Heart right ventricle (tissue), 16 donors: ENCODE measurements around the gene ACSS3. TPM values are rescaled to one million over a fixed set of nuclear protein-coding genes. Genes with fewer than 3 reads are reported as not detected.
"Not testable (repeated sequence)": the region's sequence is repeated elsewhere in the genome, so short reads cannot be mapped to it uniquely, and the experiment has no call there.

ENCODE experiments used
- ATAC-seq, 8 donors: fragments of 200-7000 bp; cut with Tn5 transposase; one replicate each; pipeline ENCODE4 v1.9.1; 2020; ENCODE audit warnings: mild to moderate bottlenecking in 8 of 8, moderate library complexity in 8 of 8, moderate number of reproducible peaks in 1 of 8
- DNase-seq, 2 donors: peaks; one replicate each; pipeline ENCODE4 v3.0.0-alpha.2; 2020
- H3K27ac ChIP-seq, 10 donors: fragments of 200-600 bp; sonication (generic) in 2 of 10; one replicate each; pipeline versions ENCODE4 v1.5.0 to v1.8.0; 2020 to 2022; ENCODE audit warnings: mild to moderate bottlenecking in 3 of 10
- H3K27me3 ChIP-seq, 7 donors: fragments of 200-600 bp; one replicate each; pipeline ENCODE4 v1.8.0; 2021 to 2022; ENCODE audit warnings: mild to moderate bottlenecking in 2 of 7
- H3K36me3 ChIP-seq, 9 donors: fragments of 200-600 bp; sonication (generic) in 1 of 9; one replicate each; pipeline versions ENCODE4 v1.5.0 to v1.8.0; 2020 to 2022; ENCODE audit warnings: mild to moderate bottlenecking in 2 of 9
- H3K4me1 ChIP-seq, 9 donors: fragments of 200-600 bp; sonication (generic) in 1 of 9; one replicate each; pipeline versions ENCODE4 v1.5.0 to v1.8.0; 2020 to 2022; ENCODE audit warnings: mild to moderate bottlenecking in 4 of 9
- H3K4me3 ChIP-seq, 10 donors: fragments of 200-600 bp; sonication (generic) in 2 of 10; one replicate each; pipeline versions ENCODE4 v1.5.0 to v1.8.0; 2020 to 2022; ENCODE audit warnings: mild to moderate bottlenecking in 7 of 10, moderate library complexity in 2 of 10
- H3K9me3 ChIP-seq, 11 donors: fragments of 200-600 bp in 10 of 11; sonication (generic) in 2 of 11; one replicate each; pipeline versions ENCODE4 v1.5.0 to v1.8.0; 2013 to 2022; ENCODE audit warnings: mild to moderate bottlenecking in 2 of 11, control low read depth in 1 of 11, moderate library complexity in 1 of 11
- WGBS, 2 donors: extraction: QIAGEN DNeasy Blood & Tissue Kit; methylation state at CpG; one replicate each; pipeline ENCODE4 v1.1.7; 2013; ENCODE audit warnings: inconsistent platforms in 1 of 2; 5-methylcytosine and 5-hydroxymethylcytosine counted together
- intact Hi-C, 10 donors: fragments of 100-400 bp; cut with DNase I; formaldehyde crosslinking; loops; one replicate each; pipeline versions ENCODE4 v1.11.1 to v1.14.2; 2022
- polyA plus RNA-seq, 2 donors: library from polyadenylated mRNA; stranded (reverse); fragments of 200-250 nt; gene quantifications; one replicate each; pipeline ENCODE4 v1.2.3, GENCODE V29; 2013
- total RNA-seq, 10 donors: library from RNA; stranded (reverse); fragmentation: NEBNext Ultra II Directional in 3 of 10; extraction: Animal tissue kit (Norgen Biotek cat#: 25700) in 3 of 10; gene quantifications; one replicate each; pipeline versions ENCODE4 v1.2.1 to v1.2.4, GENCODE V29; 2021 to 2023
- TF ChIP-seq, protein P1 (sequence below), 9 donors: fragments of 200-600 bp; sonication (generic) in 2 of 9; IDR thresholded peaks; one replicate each; pipeline versions ENCODE4 v1.5.0 to v1.8.0; 2021 to 2022; ENCODE audit warnings: antibody characterized with exemption in 9 of 9, mild to moderate bottlenecking in 5 of 9, moderate library complexity in 1 of 9
- donor health status: Arrhythmogenic right ventricular cardiomyopathy.
- donor health status: ischemic (EF 13 %, LVEDD 7.1; RV severe dilation, severe dysfunction).
- donor health status: healthy with polysubstance abuse.
- donor health status: DM: no; HTN: yes; CAD: no.
- donor health status: DM: no; HTN: no; CAD: no.
- donor health status: ischemic (EF 25% LVEDD 6.9; RV normal size, moderate dysfunction).
- donor health status: ischemic (EF 25% LVEDD 5.7; RV mildly dilated, moderate dysfunction).
- donor health status: healthy.
- donor health status: DM: yes; HTN: yes; CAD: no.
- donor health status: Ischemic cardiomyopathy.
- donor health status: ischemic (EF 35%, LVEDD 5.7; RV mildly dilated, moderate dysfunction).
- donor health status: nonischemic (EF 11% LVEDD 7.7; RV severe dilation, severe dysfunction).
- donor health status: DM: yes; HTN: yes; CAD: no.
- donor health status: PGD.
- donor health status: ischemic (EF 29% LVEDD 5.4; RV normal size, mild dysfunction).
- donor health status: nonischemic (EF 23%, LVEDD 6.1; RV moderate dilation, normal function).

The ACSS3 gene
- total and polyA plus RNA-seq, 12 donors: 11.3 to 30.3 (median 25.0) TPM

- Histone ChIP-seq H3K4me3 (no peak overlapping the region), H3K27me3 (no peaks in the 10 kb centered on the region), H3K27ac (peak overlapping the region in 1 of 10 donors; percentile 18), H3K36me3 (no peaks in the 10 kb centered on the region), H3K4me1 (peaks cover 0 to 26% (median 14%) of the 10 kb centered on the region in 9 donors), H3K9me3 (no peaks in the 10 kb centered on the region)
- ATAC-seq (peak in 3 of 8 donors; percentile 44 to 65 (median 61)), DNase-seq (no peak)
- WGBS, 2 donors: 54 to 56% methylated on average over 6 of the region's 6 CpGs
- TF ChIP-seq, protein P1, sequence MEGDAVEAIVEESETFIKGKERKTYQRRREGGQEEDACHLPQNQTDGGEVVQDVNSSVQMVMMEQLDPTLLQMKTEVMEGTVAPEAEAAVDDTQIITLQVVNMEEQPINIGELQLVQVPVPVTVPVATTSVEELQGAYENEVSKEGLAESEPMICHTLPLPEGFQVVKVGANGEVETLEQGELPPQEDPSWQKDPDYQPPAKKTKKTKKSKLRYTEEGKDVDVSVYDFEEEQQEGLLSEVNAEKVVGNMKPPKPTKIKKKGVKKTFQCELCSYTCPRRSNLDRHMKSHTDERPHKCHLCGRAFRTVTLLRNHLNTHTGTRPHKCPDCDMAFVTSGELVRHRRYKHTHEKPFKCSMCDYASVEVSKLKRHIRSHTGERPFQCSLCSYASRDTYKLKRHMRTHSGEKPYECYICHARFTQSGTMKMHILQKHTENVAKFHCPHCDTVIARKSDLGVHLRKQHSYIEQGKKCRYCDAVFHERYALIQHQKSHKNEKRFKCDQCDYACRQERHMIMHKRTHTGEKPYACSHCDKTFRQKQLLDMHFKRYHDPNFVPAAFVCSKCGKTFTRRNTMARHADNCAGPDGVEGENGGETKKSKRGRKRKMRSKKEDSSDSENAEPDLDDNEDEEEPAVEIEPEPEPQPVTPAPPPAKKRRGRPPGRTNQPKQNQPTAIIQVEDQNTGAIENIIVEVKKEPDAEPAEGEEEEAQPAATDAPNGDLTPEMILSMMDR (IDR thresholded peaks at IDR 0.05): no peak
- intact Hi-C loops: no loop called here
These were observed 17.8 kb downstream of the ACSS3 start for GRCh38 chr12:81095501-81096232.

DNA sequence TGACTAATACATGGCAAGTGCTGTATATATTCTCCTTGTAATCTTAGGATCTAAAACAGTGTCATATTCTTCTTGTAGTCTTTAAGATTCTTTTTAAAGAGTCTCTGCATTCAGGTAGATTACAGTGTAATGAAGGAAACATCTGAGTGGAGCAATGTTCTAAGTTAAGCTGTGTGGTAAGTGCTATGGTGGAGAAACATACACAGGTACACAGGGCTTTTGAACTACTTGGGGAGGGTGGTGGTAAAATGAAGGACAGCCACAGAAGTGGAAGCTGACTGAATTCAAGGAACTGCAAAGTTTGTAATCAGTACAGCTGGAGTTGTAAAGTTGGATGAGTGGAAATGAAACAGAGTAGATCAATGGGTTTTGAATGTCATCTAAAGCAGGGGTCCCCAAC, 27.8 kb downstream of the ACSS3 start:
- no peak overlapping the region for H3K4me3 ChIP-seq
- intact Hi-C loops: no loop called here
- peaks cover 0 to 6% (median 0%) of the 10 kb centered on the region in 9 donors for H3K4me1 ChIP-seq
- ATAC-seq (no peak), DNase-seq (no peak)
- no peaks in the 10 kb centered on the region for H3K27me3 ChIP-seq
- no peak overlapping the region for H3K27ac ChIP-seq
- no peaks in the 10 kb centered on the region for H3K9me3 ChIP-seq
- TF ChIP-seq, protein P1 (IDR thresholded peaks at IDR 0.05): no peak
- H3K36me3 ChIP-seq: peaks cover 0 to 16% (median 0%) of the 10 kb centered on the region in 9 donors

GRCh38 chr12:81114226-81114625, 36.3 kb downstream of the ACSS3 start:
- DNase-seq (no peak), ATAC-seq (no peak)
- Histone ChIP-seq H3K27me3 (no peaks in the 10 kb centered on the region), H3K4me3 (no peak overlapping the region), H3K36me3 (peaks cover 0 to 64% (median 3%) of the 10 kb centered on the region in 9 donors), H3K9me3 (peaks cover 0 to 3% (median 0%) of the 10 kb centered on the region in 11 donors), H3K27ac (no peak overlapping the region), H3K4me1 (no peaks in the 10 kb centered on the region)
- TF ChIP-seq, protein P1 (IDR thresholded peaks at IDR 0.05): no peak
- intact Hi-C loops: no loop called here

GRCh38 chr12:81119069-81119468, 41.2 kb downstream of the ACSS3 start:
- H3K9me3 ChIP-seq, ATAC-seq, H3K4me3 ChIP-seq, DNase-seq, H3K27me3 ChIP-seq, intact Hi-C loops, H3K27ac ChIP-seq, H3K4me1 ChIP-seq: not testable (repeated sequence)
- 89 to 94% methylated on average over 3 of the region's 3 CpGs for WGBS, 2 donors
- peaks cover 0 to 32% (median 0%) of the 10 kb centered on the region in 9 donors for H3K36me3 ChIP-seq

DNA sequence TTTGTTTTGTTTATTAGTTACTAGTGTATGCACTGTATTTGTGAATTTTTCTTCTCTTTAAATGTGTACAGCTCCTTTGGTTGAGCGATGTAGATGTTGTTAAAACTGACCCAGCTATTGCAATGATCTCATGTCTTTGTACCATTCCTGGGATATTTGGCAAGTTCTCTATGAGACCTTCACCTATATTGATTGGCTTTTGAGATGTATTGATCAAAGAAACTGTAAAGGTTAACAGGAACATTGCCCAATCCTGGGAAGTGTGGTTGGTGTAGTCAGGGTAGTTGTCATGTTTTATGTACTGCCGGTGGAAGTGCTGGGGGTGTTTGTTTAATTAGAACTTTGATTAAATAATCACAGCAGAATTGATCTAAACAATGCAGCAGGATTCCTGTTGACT, 43.1 kb downstream of the ACSS3 start:
- Histone ChIP-seq H3K4me3 (no peak overlapping the region), H3K36me3 (peaks cover 0 to 22% (median 0%) of the 10 kb centered on the region in 9 donors), H3K27me3 (no peaks in the 10 kb centered on the region), H3K27ac (no peak overlapping the region), H3K4me1 (peaks cover 0 to under 1% (median 0%) of the 10 kb centered on the region in 9 donors), H3K9me3 (peaks cover 0 to 10% (median 0%) of the 10 kb centered on the region in 11 donors)
- intact Hi-C loops: loop anchor here in 2 of 10 donors (10.0 kb wide), 2 partner anchors 286 to 706 kb away; no protein-coding TSS in a partner anchor
- no peak for ATAC-seq
- WGBS, 2 donors: 45 to 47% methylated on average over 2 of the region's 2 CpGs
- DNase-seq: no peak
- TF ChIP-seq, protein P1 (IDR thresholded peaks at IDR 0.05): no peak
